GM12872 (cell line): ENCODE data around the gene ZG16.

Experiments
- CTCF ChIP-seq: IDR thresholded peaks from 3 replicates; pipeline ENCODE4 v1.5.1; 2011; ENCODE audit warnings: low read depth, mild to moderate bottlenecking, low read length, moderate library complexity; ENCODE audit not compliant: insufficient read depth

ZG16 gene

DNA sequence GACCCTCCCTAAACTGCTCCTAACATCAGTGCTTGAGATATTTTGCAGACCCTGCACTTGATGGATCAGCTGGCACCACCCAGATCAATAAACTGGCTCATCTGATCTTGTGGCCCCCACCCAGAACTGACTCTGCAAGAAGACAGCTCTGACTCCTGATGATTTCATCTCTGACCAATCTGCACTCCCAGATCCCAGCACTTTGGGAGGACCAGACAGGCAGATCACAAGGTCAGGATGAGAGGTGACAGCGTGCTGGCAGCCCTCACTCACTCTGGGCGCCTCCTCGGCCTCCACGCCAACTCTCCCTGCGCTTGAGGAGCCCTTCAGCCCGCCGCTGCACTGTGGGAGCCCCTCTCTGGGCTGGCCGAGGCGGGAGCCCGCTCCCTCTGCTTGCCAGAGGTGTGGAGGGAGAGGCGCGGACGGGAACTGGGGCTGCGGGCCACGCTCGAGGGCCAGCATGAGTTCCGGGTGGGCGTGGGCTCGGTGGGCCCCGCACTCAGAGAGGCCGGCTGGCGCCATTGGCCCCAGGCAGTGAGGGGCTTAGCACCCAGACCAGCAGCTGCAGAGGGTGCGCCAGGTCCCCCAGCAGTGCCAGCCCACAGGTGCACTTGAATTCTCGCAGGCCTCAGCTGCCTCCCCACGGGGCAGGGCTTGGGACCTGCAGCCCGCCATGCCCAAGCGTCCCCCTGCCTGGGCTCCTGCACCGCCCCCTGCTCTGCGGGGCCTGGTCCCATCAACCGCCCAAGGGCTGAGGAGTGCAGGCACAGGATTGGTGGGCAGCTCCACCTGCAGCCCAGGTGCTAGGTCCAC lies 29.9 kb upstream of the ZG16 start:
- no peak for TF ChIP-seq CTCF

GRCh38 chr16:29753516-29753915 lies 24.5 kb upstream of the ZG16 start:
- TF ChIP-seq CTCF, result no peak

DNA sequence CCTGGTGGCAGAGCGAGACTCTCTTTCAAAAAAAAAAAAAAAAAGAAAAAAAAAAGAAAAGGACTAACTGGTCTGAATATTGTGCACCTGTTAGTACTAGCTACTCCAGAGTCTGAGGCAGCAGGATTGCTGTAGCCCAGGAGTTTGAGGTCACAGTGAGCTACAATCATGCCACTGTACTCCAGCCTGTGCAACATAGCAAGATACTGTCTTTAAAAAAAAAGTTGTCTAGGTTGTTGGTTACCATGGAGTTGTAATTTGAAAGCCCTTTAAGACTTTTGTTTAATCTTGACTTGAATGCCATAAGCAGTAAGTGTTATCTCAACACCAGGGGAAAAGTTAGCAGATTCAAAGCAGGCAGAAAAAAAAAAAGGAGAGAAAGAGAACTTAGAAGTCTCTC lies 21.4 kb upstream of the ZG16 start:
- no peak for TF ChIP-seq CTCF

- TF ChIP-seq CTCF, result no peak
These were observed 20.0 kb upstream of the ZG16 start for GRCh38 chr16:29757950-29758466.

- no peak for TF ChIP-seq CTCF
These were observed 17.3 kb upstream of the ZG16 start for GRCh38 chr16:29760567-29761279.

DNA sequence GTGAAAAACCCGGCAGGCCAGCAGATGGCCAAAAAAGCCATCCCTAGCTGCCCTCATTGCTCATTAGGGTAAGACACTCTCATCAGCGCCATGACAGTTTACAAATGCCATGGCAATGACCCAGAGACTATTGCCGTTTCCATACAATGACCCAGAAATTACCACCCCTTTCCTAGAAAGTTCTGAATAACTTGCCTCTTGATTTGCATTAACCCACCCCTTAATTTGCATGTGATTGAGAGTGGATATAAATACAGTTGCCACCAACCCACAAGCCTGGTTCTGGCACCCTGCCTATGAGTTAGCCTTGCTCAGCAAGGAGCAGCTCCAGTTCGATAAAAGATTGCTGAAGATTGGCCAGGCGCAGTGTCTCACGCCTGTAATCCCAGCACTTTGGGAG lies 16.2 kb upstream of the ZG16 start:
- TF ChIP-seq CTCF, result no peak

- no peak for TF ChIP-seq CTCF
These were observed 14.7 kb upstream of the ZG16 start for GRCh38 chr16:29763326-29763725.
